Measurements from ENCODE around the gene PPM1H. TPM values are rescaled to one million over a fixed set of nuclear protein-coding genes. Genes with fewer than 3 reads are reported as not detected.
"Not testable (repeated sequence)": the region's sequence is repeated elsewhere in the genome, so short reads cannot be mapped to it uniquely, and the experiment has no call there.

The PPM1H gene
- total and polyA plus RNA-seq, 4 donors = 2.3 to 7.2 (median 4.1) TPM

- H3K4me1 ChIP-seq (ENCODE audit: control insufficient read depth in 4 of 4, insufficient read depth in 4 of 4, low read length in 3 of 4); H3K27ac ChIP-seq (ENCODE audit: low read depth in 1 of 2, low read length in 2 of 2); H3K9me3 ChIP-seq (ENCODE audit: control insufficient read depth in 4 of 4, low read length in 3 of 4); H3K36me3 ChIP-seq (ENCODE audit: control insufficient read depth in 4 of 4, insufficient read depth in 3 of 4, low read depth in 1 of 4, low read length in 3 of 4); H3K27me3 ChIP-seq (ENCODE audit: control insufficient read depth in 4 of 4, insufficient read depth in 4 of 4, low read length in 3 of 4); DNase-seq (ENCODE audit: low spot score); H3K9ac ChIP-seq (ENCODE audit: low read depth in 1 of 2, low read length in 2 of 2); H3K4me3 ChIP-seq (ENCODE audit: low read depth in 1 of 3, low read length in 3 of 3): not testable (repeated sequence)
- WGBS = 95% methylated on average over 5 of the region's 5 CpGs
These were observed 270.0 kb downstream of the PPM1H start for GRCh38 chr12:62664951-62665350.

DNA sequence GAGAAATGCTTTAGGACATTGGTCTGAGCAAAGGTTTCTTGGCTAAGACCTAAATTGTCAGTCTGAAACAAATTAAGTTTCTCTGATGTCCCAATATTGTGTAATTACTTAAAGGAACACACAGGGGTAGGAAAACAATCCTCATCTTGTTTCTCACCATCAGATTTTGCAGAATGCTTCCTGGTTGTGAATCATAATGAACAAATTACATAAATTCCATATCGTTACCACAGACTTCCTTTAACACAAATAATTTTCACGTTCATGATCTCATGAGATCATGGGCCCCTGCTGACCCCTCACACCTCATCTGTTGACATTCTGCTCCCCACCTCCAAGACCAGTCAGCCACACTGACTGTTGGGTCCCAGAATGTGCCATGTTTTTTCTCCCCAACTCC, 274.2 kb downstream of the PPM1H start:
- H3K27ac ChIP-seq (ENCODE audit: low read depth in 1 of 2, low read length in 2 of 2) = no peak overlapping the region
- H3K9ac ChIP-seq (ENCODE audit: low read depth in 1 of 2, low read length in 2 of 2) = no peak overlapping the region
- H3K4me3 ChIP-seq (ENCODE audit: low read depth in 1 of 3, low read length in 3 of 3) = no peak overlapping the region
- H3K9me3 ChIP-seq (ENCODE audit: control insufficient read depth in 4 of 4, low read length in 3 of 4) = no peaks in the 10 kb centered on the region
- H3K4me1 ChIP-seq (ENCODE audit: control insufficient read depth in 4 of 4, insufficient read depth in 4 of 4, low read length in 3 of 4) = no peaks in the 10 kb centered on the region
- no peaks in the 10 kb centered on the region for H3K27me3 ChIP-seq (ENCODE audit: control insufficient read depth in 4 of 4, insufficient read depth in 4 of 4, low read length in 3 of 4)
- DNase-seq (ENCODE audit: low spot score) = no peak
- WGBS = 82% methylated on average over 2 of the region's 2 CpGs
- no peak for TF ChIP-seq FOXA1 (IDR thresholded peaks at IDR 0.05)
- no peak for TF ChIP-seq REST (IDR thresholded peaks at IDR 0.05)
- TF ChIP-seq TAF1 (conservative IDR thresholded peaks at IDR 0.05) = no peak
- TF ChIP-seq HNF4A (conservative IDR thresholded peaks at IDR 0.05) = no peak
- TF ChIP-seq YY1 (IDR thresholded peaks at IDR 0.05) = no peak
- no peaks in the 10 kb centered on the region for H3K36me3 ChIP-seq (ENCODE audit: control insufficient read depth in 4 of 4, insufficient read depth in 3 of 4, low read depth in 1 of 4, low read length in 3 of 4)

DNA sequence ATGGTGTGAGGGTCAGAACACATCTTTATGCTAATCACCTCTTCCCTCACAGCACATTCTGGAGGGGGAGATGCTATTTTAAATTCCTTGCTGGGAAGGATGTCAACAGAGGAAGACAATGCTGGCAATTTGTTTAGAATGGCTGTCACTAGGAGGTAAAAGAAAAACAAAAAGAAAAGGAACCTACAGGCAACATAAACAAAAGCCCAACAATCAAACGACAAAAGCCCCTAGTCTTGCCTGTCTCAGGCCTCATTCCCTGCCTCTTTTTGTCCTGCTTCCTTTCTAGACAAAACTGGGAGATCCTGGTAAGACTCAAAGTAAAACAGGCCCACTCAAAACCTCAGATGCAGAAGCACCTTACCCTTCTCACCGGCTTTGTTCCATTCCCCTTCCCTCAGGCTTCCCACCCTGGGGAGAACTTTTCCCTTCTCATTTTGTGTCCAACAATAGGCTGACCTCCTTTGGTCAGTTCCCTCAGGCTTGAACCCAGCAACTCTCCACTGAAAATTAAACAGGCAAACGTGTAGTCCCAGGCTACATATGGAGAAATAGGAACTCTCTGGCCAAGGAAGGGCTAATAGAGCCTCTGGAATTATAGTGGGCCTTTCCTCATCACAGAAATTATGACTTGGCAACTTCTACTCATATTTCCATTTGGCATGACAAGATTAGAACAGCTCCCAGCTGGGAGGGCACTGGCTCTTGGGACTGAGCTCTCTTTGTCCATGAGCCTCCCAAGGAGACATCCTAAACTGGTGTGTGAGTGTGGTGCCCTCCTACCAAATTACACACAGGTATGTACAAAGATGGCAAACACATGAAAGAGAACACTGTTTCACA, 275.3 kb downstream of the PPM1H start:
- no peaks in the 10 kb centered on the region for H3K36me3 ChIP-seq (ENCODE audit: control insufficient read depth in 4 of 4, insufficient read depth in 3 of 4, low read depth in 1 of 4, low read length in 3 of 4)
- 86% methylated on average over 3 of the region's 3 CpGs for WGBS
- no peaks in the 10 kb centered on the region for H3K27me3 ChIP-seq (ENCODE audit: control insufficient read depth in 4 of 4, insufficient read depth in 4 of 4, low read length in 3 of 4)
- no peak for DNase-seq (ENCODE audit: low spot score)
- H3K4me1 ChIP-seq (ENCODE audit: control insufficient read depth in 4 of 4, insufficient read depth in 4 of 4, low read length in 3 of 4) = no peaks in the 10 kb centered on the region
- H3K27ac ChIP-seq (ENCODE audit: low read depth in 1 of 2, low read length in 2 of 2) = no peak overlapping the region
- no peak overlapping the region for H3K4me3 ChIP-seq (ENCODE audit: low read depth in 1 of 3, low read length in 3 of 3)
- no peak overlapping the region for H3K9ac ChIP-seq (ENCODE audit: low read depth in 1 of 2, low read length in 2 of 2)
- TF ChIP-seq TAF1 (conservative IDR thresholded peaks at IDR 0.05) (no peak), HNF4A (conservative IDR thresholded peaks at IDR 0.05) (no peak)
- no peaks in the 10 kb centered on the region for H3K9me3 ChIP-seq (ENCODE audit: control insufficient read depth in 4 of 4, low read length in 3 of 4)

- no peak overlapping the region for H3K4me3 ChIP-seq (ENCODE audit: low read depth in 1 of 3, low read length in 3 of 3)
- no peak for TF ChIP-seq RAD21 (IDR thresholded peaks at IDR 0.05)
- peak in 1 of 2 donors; percentile 6 for TF ChIP-seq HNF4A (conservative IDR thresholded peaks at IDR 0.05)
- no peaks in the 10 kb centered on the region for H3K4me1 ChIP-seq (ENCODE audit: control insufficient read depth in 4 of 4, insufficient read depth in 4 of 4, low read length in 3 of 4)
- H3K27ac ChIP-seq (ENCODE audit: low read depth in 1 of 2, low read length in 2 of 2) = no peak overlapping the region
- no peak overlapping the region for H3K9ac ChIP-seq (ENCODE audit: low read depth in 1 of 2, low read length in 2 of 2)
- H3K9me3 ChIP-seq (ENCODE audit: control insufficient read depth in 4 of 4, low read length in 3 of 4) = no peaks in the 10 kb centered on the region
- no peak for DNase-seq (ENCODE audit: low spot score)
- 81% methylated on average over 7 of the region's 7 CpGs for WGBS
- no peaks in the 10 kb centered on the region for H3K36me3 ChIP-seq (ENCODE audit: control insufficient read depth in 4 of 4, insufficient read depth in 3 of 4, low read depth in 1 of 4, low read length in 3 of 4)
- H3K27me3 ChIP-seq (ENCODE audit: control insufficient read depth in 4 of 4, insufficient read depth in 4 of 4, low read length in 3 of 4) = no peaks in the 10 kb centered on the region
These were observed 276.0 kb downstream of the PPM1H start for GRCh38 chr12:62658910-62659309.

All from liver (tissue), 9 donors.